ENCODE data around the gene MYO10. TPM values are rescaled to one million over a fixed set of nuclear protein-coding genes. Genes with fewer than 3 reads are reported as not detected.

The MYO10 gene
- total and polyA plus RNA-seq, 2 of the 8 experiments (the other 6 are each of a cell fraction or from before 2014, with no cell fraction given) = 21.5 to 107 TPM

DNA sequence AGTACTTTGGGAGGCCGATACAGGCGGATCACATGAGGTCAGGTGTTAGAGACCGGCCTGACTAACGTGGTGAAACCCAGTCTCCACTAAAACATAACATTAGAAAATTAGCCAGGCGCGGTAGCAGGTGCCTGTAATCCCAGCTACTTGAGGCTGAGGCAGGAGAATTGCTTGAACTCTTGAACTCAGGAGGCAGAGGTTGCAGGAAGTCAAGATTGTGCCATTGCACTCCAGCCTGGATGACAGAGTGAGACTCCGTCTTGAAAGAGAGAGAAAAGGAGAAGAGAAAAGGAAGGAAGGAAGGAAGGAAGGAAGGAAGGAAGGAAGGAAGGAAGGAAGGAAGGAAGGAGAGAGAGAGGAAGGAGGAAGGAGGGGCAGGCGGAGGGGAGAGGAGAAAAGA, 45.1 kb downstream of the MYO10 start:
- Histone ChIP-seq H2BK12ac (ENCODE audit: low read depth, low read length) (no peak overlapping the region), H4K91ac (replicated peaks; ENCODE audit: insufficient read length, low read length) (no peak overlapping the region), H2BK5ac (ENCODE audit: low read depth, low read length) (no peak overlapping the region), H3K4me1 (replicated peaks in 1 of 4; ENCODE audit: control insufficient read depth in 3 of 4, insufficient read depth in 4 of 4, low read length in 3 of 4) (peaks cover 8 to 20% (median 16%) of the 10 kb centered on the region in 4 experiments), H3K27me3 (replicated peaks in 1 of 4; ENCODE audit: control insufficient read depth in 3 of 4, extremely low read depth in 1 of 4, insufficient read depth in 3 of 4, low read length in 3 of 4) (no peaks in the 10 kb centered on the region), H4K8ac (ENCODE audit: extremely low read depth, insufficient read depth, low read length) (no peak overlapping the region), H3K23me2 (ENCODE audit: low read depth, low read length) (no peaks in the 10 kb centered on the region), H3K18ac (ENCODE audit: extremely low read depth, low read length) (no peak overlapping the region), H3K27ac (ENCODE audit: low read depth, low read length) (no peak overlapping the region), H3K23ac (ENCODE audit: insufficient read length) (no peak overlapping the region), H3K9ac (replicated peaks in 1 of 4; ENCODE audit: extremely low read depth in 1 of 4, low read depth in 3 of 4, low read length in 3 of 4) (no peak overlapping the region), H2BK15ac (ENCODE audit: low read length) (no peak overlapping the region), H2AFZ (ENCODE audit: low read length) (no peak overlapping the region), H3K36me3 (ENCODE audit: control insufficient read depth in 2 of 4, insufficient read depth in 4 of 4, low read length in 3 of 4) (no peaks in the 10 kb centered on the region), H2BK120ac (replicated peaks; ENCODE audit: low read depth, low read length) (no peak overlapping the region), H4K5ac (ENCODE audit: insufficient read length, low read depth, low read length) (no peak overlapping the region), H3K4ac (replicated peaks; ENCODE audit: insufficient read length, low read depth, low read length) (no peak overlapping the region), H3K14ac (ENCODE audit: insufficient read length) (no peak overlapping the region), H3K79me1 (ENCODE audit: low read depth, low read length) (peaks cover 9% of the 10 kb centered on the region), H2AK5ac (ENCODE audit: low read depth, low read length) (no peak overlapping the region), H3K56ac (replicated peaks; ENCODE audit: insufficient read length, low read depth, low read length) (no peak overlapping the region), H2BK20ac (ENCODE audit: low read length) (no peak overlapping the region), H3K9me3 (ENCODE audit: insufficient read depth in 2 of 2, low read depth in 1 of 2, low read length in 1 of 2) (no peaks in the 10 kb centered on the region), H3K4me2 (ENCODE audit: insufficient read depth in 1 of 2, low read depth in 2 of 2, low read length in 2 of 2) (no peak overlapping the region), H4K20me1 (replicated peaks in 1 of 2; ENCODE audit: control insufficient read depth in 1 of 2, insufficient read depth in 2 of 2, low read length in 2 of 2) (peaks cover 0 to 1% of the 10 kb centered on the region in 2 experiments), H3K4me3 (ENCODE audit: extremely low read depth in 1 of 4, insufficient read depth in 2 of 4, low read depth in 3 of 4, low read length in 4 of 4) (no peak overlapping the region), H3K79me2 (ENCODE audit: control insufficient read depth in 1 of 2, insufficient read depth in 2 of 2, low read length in 2 of 2) (peaks cover 0 to 82% of the 10 kb centered on the region in 2 experiments; a peak in 2 of 4 replicates)
- ChIA-PET POLR2A (ENCODE audit: partially characterized antibody) (interaction anchor here (0.7 kb wide), 1 partner anchor 10 kb away, joined by 3 read pairs; no protein-coding TSS in a partner anchor), CTCF (ENCODE audit: partially characterized antibody) (no interaction called here)
- WGBS, 2 experiments (ENCODE audit: extremely low coverage in 1 of 2, insufficient coverage in 1 of 2, insufficient read length in 1 of 2, insufficient replicate concordance in 2 of 2, low coverage in 1 of 2, low lambda C conversion rate in 2 of 2, missing lambda C conversion rate in 1 of 2) = 74% methylated on average over 7 of the region's 8 CpGs; no CpG with 5 or more reads in 1 of the 2 experiments
- no peak for DNase-seq (ENCODE audit: low read depth in 1 of 2, low spot score in 2 of 2)
- no peak for FAIRE-seq
- TF ChIP-seq TEAD4 (IDR thresholded peaks at IDR 0.05; ENCODE audit: low read depth, low read length) = no peak
- TF ChIP-seq CREB1 (IDR thresholded peaks at IDR 0.05) = no peak
- no peak for TF ChIP-seq BRCA1 (IDR thresholded peaks at IDR 0.05; ENCODE audit: low read depth, low read length)
- no peak for TF ChIP-seq POLR2A (IDR thresholded peaks at IDR 0.05; ENCODE audit: control extremely low read depth in 1 of 2, low read depth in 2 of 2, low read length in 2 of 2)
- no peak for TF ChIP-seq SUZ12 (IDR thresholded peaks at IDR 0.05; ENCODE audit: low read length)
- TF ChIP-seq YY1 (IDR thresholded peaks at IDR 0.05; ENCODE audit: low read depth, low read length) = no peak
- TF ChIP-seq ZNF274 (IDR thresholded peaks at IDR 0.05; ENCODE audit: borderline replicate concordance, extremely low read depth, low read length) = no peak
- TF ChIP-seq GABPA (IDR thresholded peaks at IDR 0.05; ENCODE audit: borderline replicate concordance, insufficient read depth, low read length) = no peak
- TF ChIP-seq TCF12 (IDR thresholded peaks at IDR 0.05; ENCODE audit: low read depth, low read length) = no peak
- TF ChIP-seq FOSL1 (IDR thresholded peaks at IDR 0.05; ENCODE audit: insufficient read depth, low read depth, low read length) = no peak
- no peak for TF ChIP-seq SP4 (IDR thresholded peaks at IDR 0.05; ENCODE audit: low read length)
- TF ChIP-seq SIX5 (IDR thresholded peaks at IDR 0.05; ENCODE audit: low read depth, low read length) = no peak
- no peak for TF ChIP-seq RXRA (IDR thresholded peaks at IDR 0.05; ENCODE audit: insufficient read depth, low read depth, low read length)
- TF ChIP-seq, protein P1, sequence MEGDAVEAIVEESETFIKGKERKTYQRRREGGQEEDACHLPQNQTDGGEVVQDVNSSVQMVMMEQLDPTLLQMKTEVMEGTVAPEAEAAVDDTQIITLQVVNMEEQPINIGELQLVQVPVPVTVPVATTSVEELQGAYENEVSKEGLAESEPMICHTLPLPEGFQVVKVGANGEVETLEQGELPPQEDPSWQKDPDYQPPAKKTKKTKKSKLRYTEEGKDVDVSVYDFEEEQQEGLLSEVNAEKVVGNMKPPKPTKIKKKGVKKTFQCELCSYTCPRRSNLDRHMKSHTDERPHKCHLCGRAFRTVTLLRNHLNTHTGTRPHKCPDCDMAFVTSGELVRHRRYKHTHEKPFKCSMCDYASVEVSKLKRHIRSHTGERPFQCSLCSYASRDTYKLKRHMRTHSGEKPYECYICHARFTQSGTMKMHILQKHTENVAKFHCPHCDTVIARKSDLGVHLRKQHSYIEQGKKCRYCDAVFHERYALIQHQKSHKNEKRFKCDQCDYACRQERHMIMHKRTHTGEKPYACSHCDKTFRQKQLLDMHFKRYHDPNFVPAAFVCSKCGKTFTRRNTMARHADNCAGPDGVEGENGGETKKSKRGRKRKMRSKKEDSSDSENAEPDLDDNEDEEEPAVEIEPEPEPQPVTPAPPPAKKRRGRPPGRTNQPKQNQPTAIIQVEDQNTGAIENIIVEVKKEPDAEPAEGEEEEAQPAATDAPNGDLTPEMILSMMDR (IDR thresholded peaks at IDR 0.05; ENCODE audit: control extremely low read depth in 1 of 3, insufficient read depth in 1 of 3, low read depth in 1 of 3, low read length in 3 of 3) = no peak
